OCI-LY1 (cell line): ENCODE data around the gene FAM53B.

Experiments
- H2AFZ ChIP-seq: fragments of 200-600 bp; sonication (generic), shearing (Covaris generic); 2 replicates; pipeline ENCODE4 v1.6.0; 2014; ENCODE audit warnings: antibody characterized with exemption, mild to moderate bottlenecking, low read length
- H3F3A ChIP-seq: fragments of 200-600 bp; sonication (generic), shearing (Covaris generic); 2 replicates; pipeline ENCODE4 v1.6.0; 2014; ENCODE audit warnings: mild to moderate bottlenecking, antibody characterized with exemption, low read length, moderate library complexity; ENCODE audit not compliant: insufficient read depth
- H3K27ac ChIP-seq: fragments of 200-600 bp; sonication (generic); 2 replicates; pipeline ENCODE4 v1.5.1; 2014; ENCODE audit warnings: low read length, mixed run types, mild to moderate bottlenecking, low read depth; ENCODE audit not compliant: poor library complexity, severe bottlenecking
- H3K27me3 ChIP-seq: fragments of 200-600 bp; sonication (generic); 2 replicates; pipeline ENCODE4 v1.6.0; 2014; ENCODE audit warnings: antibody characterized with exemption, mild to moderate bottlenecking, low read length, moderate library complexity; ENCODE audit not compliant: insufficient read depth
- H3K36me3 ChIP-seq: fragments of 200-600 bp; sonication (generic); 2 replicates; pipeline ENCODE4 v1.6.1; 2014; ENCODE audit warnings: mild to moderate bottlenecking, antibody characterized with exemption, low read length, moderate library complexity, mixed read lengths; ENCODE audit not compliant: insufficient read depth
- H3K4me1 ChIP-seq: fragments of 200-600 bp; sonication (generic); 2 replicates; pipeline ENCODE4 v1.5.1; 2014; ENCODE audit warnings: mild to moderate bottlenecking, low read length, moderate library complexity; ENCODE audit not compliant: insufficient read depth, severe bottlenecking
- H3K4me2 ChIP-seq: fragments of 200-600 bp; sonication (generic), shearing (Covaris generic); 2 replicates; pipeline ENCODE4 v1.6.1; 2014; ENCODE audit warnings: low read length
- H3K4me3 ChIP-seq: fragments of 200-600 bp; sonication (generic); 2 replicates; pipeline ENCODE4 v1.5.1; 2014; ENCODE audit warnings: low read length, low read depth, mild to moderate bottlenecking, mixed read lengths; ENCODE audit not compliant: poor library complexity, severe bottlenecking
- H3K79me2 ChIP-seq: fragments of 200-600 bp; shearing (Covaris generic); 2 replicates; pipeline ENCODE4 v1.6.1; 2016; ENCODE audit warnings: mixed run types, low read length, mixed read lengths; ENCODE audit not compliant: insufficient read depth
- H3K9ac ChIP-seq: fragments of 200-600 bp; sonication (generic), shearing (Covaris generic); 2 replicates; pipeline ENCODE4 v1.6.1; 2014; ENCODE audit warnings: mild to moderate bottlenecking, low read length, mixed read lengths
- H3K9me2 ChIP-seq: fragments of 200-600 bp; sonication (generic), shearing (Covaris generic); 2 replicates; pipeline ENCODE4 v1.6.1; 2014; ENCODE audit warnings: low read depth, mild to moderate bottlenecking, low read length, mixed read lengths
- H3K9me3 ChIP-seq: fragments of 200-600 bp; shearing (Covaris generic); 2 replicates; pipeline ENCODE4 v1.6.1; 2014; ENCODE audit warnings: low read length, mixed read lengths
- H4K20me1 ChIP-seq: fragments of 200-600 bp; sonication (generic), shearing (Covaris generic); 2 replicates; pipeline ENCODE4 v1.6.0; 2016; ENCODE audit warnings: mild to moderate bottlenecking, low read length; ENCODE audit not compliant: insufficient read depth
- CTCF ChIP-seq: fragments of 200-600 bp; sonication (generic), shearing (Covaris generic); IDR thresholded peaks from 2 replicates; pipeline ENCODE4 v1.5.1; 2017; ENCODE audit warnings: mild to moderate bottlenecking, antibody characterized with exemption, low read length, moderate library complexity, mixed read lengths
- EZH2 ChIP-seq: fragments of 200-600 bp; sonication (generic), shearing (Covaris generic); IDR thresholded peaks from 2 replicates; pipeline ENCODE4 v1.8.0; 2017; ENCODE audit warnings: borderline replicate concordance, mixed run types, mild to moderate bottlenecking, antibody characterized with exemption, low read length, moderate library complexity, mixed read lengths

FAM53B gene

GRCh38 chr10:124699471-124700292, 44.5 kb downstream of the FAM53B start:
- Histone ChIP-seq H3K79me2 (no peaks in the 10 kb centered on the region), H3K36me3 (peaks cover 83% of the 10 kb centered on the region), H3K4me3 (no peak overlapping the region), H3K9me2 (no peaks in the 10 kb centered on the region), H3K27me3 (no peaks in the 10 kb centered on the region), H3K9me3 (no peaks in the 10 kb centered on the region), H2AFZ (no peak overlapping the region), H3K27ac (peak overlapping the region; percentile 84), H4K20me1 (no peaks in the 10 kb centered on the region), H3K4me1 (peaks cover 86% of the 10 kb centered on the region), H3K4me2 (peak overlapping the region; percentile 22; the same call in 1 of the 2 replicates), H3K9ac (peak overlapping the region; percentile 36; the same call in 1 of the 2 replicates), H3F3A (no peaks in the 10 kb centered on the region)
- no peak for TF ChIP-seq EZH2
- no peak for TF ChIP-seq CTCF

GRCh38 chr10:124698545-124699469, 45.4 kb downstream of the FAM53B start:
- Histone ChIP-seq H3K9me2 (no peaks in the 10 kb centered on the region), H4K20me1 (no peaks in the 10 kb centered on the region), H3K4me1 (peaks cover 77% of the 10 kb centered on the region), H3F3A (no peaks in the 10 kb centered on the region), H3K27ac (peak overlapping the region; percentile 84), H3K79me2 (no peaks in the 10 kb centered on the region), H3K4me3 (no peak overlapping the region), H3K27me3 (no peaks in the 10 kb centered on the region), H3K36me3 (peaks cover 82% of the 10 kb centered on the region), H2AFZ (no peak overlapping the region), H3K4me2 (no peak overlapping the region; the same call in 1 of the 2 replicates), H3K9ac (no peak overlapping the region; the same call in 1 of the 2 replicates), H3K9me3 (no peaks in the 10 kb centered on the region)
- no peak for TF ChIP-seq EZH2
- no peak for TF ChIP-seq CTCF

- Histone ChIP-seq H3K9me2 (no peaks in the 10 kb centered on the region), H3K27me3 (no peaks in the 10 kb centered on the region), H3K27ac (peak overlapping the region; percentile 84), H4K20me1 (no peaks in the 10 kb centered on the region), H3F3A (no peaks in the 10 kb centered on the region), H3K79me2 (no peaks in the 10 kb centered on the region), H3K4me1 (peaks cover 69% of the 10 kb centered on the region), H3K4me2 (no peak overlapping the region; the same call in 1 of the 2 replicates), H2AFZ (no peak overlapping the region), H3K9ac (no peak overlapping the region; the same call in 1 of the 2 replicates), H3K4me3 (no peak overlapping the region), H3K36me3 (peaks cover 80% of the 10 kb centered on the region), H3K9me3 (no peaks in the 10 kb centered on the region)
- TF ChIP-seq CTCF, result no peak
- no peak for TF ChIP-seq EZH2
Measured at GRCh38 chr10:124697837-124698544, 46.2 kb downstream of the FAM53B start.
